Measurements from ENCODE around the gene SH3BP1. TPM values are rescaled to one million over a fixed set of nuclear protein-coding genes. Genes with fewer than 3 reads are reported as not detected.

SH3BP1 gene
- total and polyA plus RNA-seq, 8 donors: 2.0 to 9.3 (median 3.9) TPM

- WGBS, 2 donors: 54 to 65% methylated on average over 16 of the region's 16 CpGs
- FAIRE-seq (no peak), ATAC-seq (peak in 1 of 4 donors; percentile 11), DNase-seq (peak in 1 of 6 donors; percentile 12)
- Histone ChIP-seq H3K27ac (no peak overlapping the region), H3K4me1 (peaks cover 0 to 9% (median 0%) of the 10 kb centered on the region in 3 donors), H3K4me3 (no peak overlapping the region), H3K36me3 (peaks cover 0 to 3% (median 0%) of the 10 kb centered on the region in 3 donors), H3K9me3 (no peaks in the 10 kb centered on the region), H3K27me3 (no peaks in the 10 kb centered on the region)
- intact Hi-C loops (cut with DNase I): no loop called here
- TF ChIP-seq CTCF (IDR thresholded peaks at IDR 0.05): no peak
Measured at GRCh38 chr22:37664249-37665101, 25.0 kb downstream of the SH3BP1 start.

GRCh38 chr22:37665487-37665886, 26.0 kb downstream of the SH3BP1 start:
- FAIRE-seq: no peak
- no peak overlapping the region for H3K4me3 ChIP-seq
- 93 to 94% methylated on average over 24 of the region's 24 CpGs for WGBS, 2 donors
- peaks cover 0 to 3% (median 0%) of the 10 kb centered on the region in 3 donors for H3K36me3 ChIP-seq
- no peak for TF ChIP-seq CTCF (IDR thresholded peaks at IDR 0.05)
- H3K4me1 ChIP-seq: peaks cover 0 to 3% (median 0%) of the 10 kb centered on the region in 3 donors
- no peaks in the 10 kb centered on the region for H3K27me3 ChIP-seq
- H3K9me3 ChIP-seq: no peaks in the 10 kb centered on the region
- no peak overlapping the region for H3K27ac ChIP-seq
- peak in 1 of 6 donors; percentile 27 for DNase-seq
- intact Hi-C loops (cut with DNase I): no loop called here
- ATAC-seq: no peak

- Histone ChIP-seq H3K9me3 (no peaks in the 10 kb centered on the region), H3K4me1 (peaks cover 0 to 4% (median 3%) of the 10 kb centered on the region in 3 donors), H3K27me3 (no peaks in the 10 kb centered on the region), H3K4me3 (no peak overlapping the region), H3K27ac (no peak overlapping the region), H3K36me3 (peaks cover 0 to 3% (median 0%) of the 10 kb centered on the region in 3 donors)
- FAIRE-seq (no peak), DNase-seq (no peak), ATAC-seq (no peak)
- no peak for TF ChIP-seq CTCF (IDR thresholded peaks at IDR 0.05)
- intact Hi-C loops (cut with DNase I): no loop called here
- 64 to 82% methylated on average over 6 of the region's 6 CpGs for WGBS, 2 donors
Measured at GRCh38 chr22:37669586-37669985, 30.1 kb downstream of the SH3BP1 start.

GRCh38 chr22:37672206-37672919, 32.9 kb downstream of the SH3BP1 start:
- no peak for ATAC-seq
- intact Hi-C loops (cut with DNase I): no loop called here
- Histone ChIP-seq H3K9me3 (no peaks in the 10 kb centered on the region), H3K4me3 (no peak overlapping the region), H3K4me1 (peaks cover 0 to 22% (median 14%) of the 10 kb centered on the region in 3 donors), H3K36me3 (no peaks in the 10 kb centered on the region), H3K27ac (no peak overlapping the region), H3K27me3 (no peaks in the 10 kb centered on the region)
- 60 to 61% methylated on average over 15 of the region's 15 CpGs for WGBS, 2 donors
- no peak for FAIRE-seq
- no peak for TF ChIP-seq CTCF (IDR thresholded peaks at IDR 0.05)
- no peak for DNase-seq
